Muscle of arm (tissue), 12 donors: ENCODE results near the gene ACAD8. TPM values are rescaled to one million over a fixed set of nuclear protein-coding genes. Genes with fewer than 3 reads are reported as not detected.
"Not testable (repeated sequence)": the region's sequence is repeated elsewhere in the genome, so short reads cannot be mapped to it uniquely, and the experiment has no call there.

Source experiments
- DNase-seq: peaks from one replicate; pipeline ENCODE4 v3.0.0-alpha.2; 2013
- polyA plus RNA-seq, 12 donors: library from polyadenylated mRNA; unstranded; fragments of 120-200 nt; gene quantifications; one replicate each; pipeline ENCODE4 v1.2.1, GENCODE V29; 2013; ENCODE audit not compliant: insufficient read length in 12 of 12

The ACAD8 gene
- polyA plus RNA-seq, 12 donors = 18.3 to 28.3 (median 20.8) TPM; not detected in 1

GRCh38 chr11:134264966-134265764 is 11.8 kb downstream of the ACAD8 start:
- DNase-seq = no peak

GRCh38 chr11:134266440-134266839 is 13.1 kb downstream of the ACAD8 start:
- no peak for DNase-seq

DNA sequence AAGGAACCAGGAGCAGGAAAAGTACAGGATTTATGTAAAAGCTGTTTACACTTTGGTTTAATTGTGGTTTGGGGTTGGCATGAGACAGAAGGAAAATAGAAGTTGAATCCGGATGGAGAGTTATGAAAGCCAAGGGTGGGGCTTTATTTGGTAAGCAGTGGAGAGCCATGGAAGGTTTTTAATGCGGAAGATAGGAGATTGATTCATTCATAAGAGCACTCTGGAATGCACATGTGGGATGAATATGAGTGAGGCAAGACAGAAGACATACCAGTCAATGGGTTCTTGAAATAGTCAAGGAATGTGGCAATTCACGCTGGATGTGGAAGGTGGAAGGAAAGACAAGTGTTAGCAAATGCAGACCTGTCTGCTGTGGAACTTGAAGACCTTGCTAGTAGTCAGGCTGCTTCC is 13.5 kb downstream of the ACAD8 start:
- DNase-seq = no peak

DNA sequence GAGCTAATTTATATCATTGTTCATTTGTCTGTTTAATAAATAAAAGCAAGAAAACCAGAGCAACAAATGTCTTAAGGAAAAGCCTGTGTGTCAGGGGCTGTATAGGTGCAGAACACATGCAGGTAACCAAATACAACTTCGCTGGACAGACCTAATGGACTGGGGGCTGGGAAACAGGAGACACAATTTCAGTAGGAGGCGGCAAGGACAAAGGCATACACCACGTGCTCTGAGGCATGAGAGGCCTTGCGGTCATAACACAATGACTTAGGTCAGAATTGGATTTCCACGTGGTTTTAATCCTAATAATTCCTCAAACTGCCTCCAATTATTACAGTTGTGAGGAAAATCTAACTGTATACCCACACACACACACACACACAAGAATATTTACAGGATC is 14.1 kb downstream of the ACAD8 start:
- no peak for DNase-seq

- DNase-seq = no peak
Measured at GRCh38 chr11:134267966-134268365, 14.6 kb downstream of the ACAD8 start.

- DNase-seq = no peak
Measured at GRCh38 chr11:134270250-134270714, 16.9 kb downstream of the ACAD8 start.

- DNase-seq = no peak
Measured at GRCh38 chr11:134271978-134272377, 18.6 kb downstream of the ACAD8 start.

DNA sequence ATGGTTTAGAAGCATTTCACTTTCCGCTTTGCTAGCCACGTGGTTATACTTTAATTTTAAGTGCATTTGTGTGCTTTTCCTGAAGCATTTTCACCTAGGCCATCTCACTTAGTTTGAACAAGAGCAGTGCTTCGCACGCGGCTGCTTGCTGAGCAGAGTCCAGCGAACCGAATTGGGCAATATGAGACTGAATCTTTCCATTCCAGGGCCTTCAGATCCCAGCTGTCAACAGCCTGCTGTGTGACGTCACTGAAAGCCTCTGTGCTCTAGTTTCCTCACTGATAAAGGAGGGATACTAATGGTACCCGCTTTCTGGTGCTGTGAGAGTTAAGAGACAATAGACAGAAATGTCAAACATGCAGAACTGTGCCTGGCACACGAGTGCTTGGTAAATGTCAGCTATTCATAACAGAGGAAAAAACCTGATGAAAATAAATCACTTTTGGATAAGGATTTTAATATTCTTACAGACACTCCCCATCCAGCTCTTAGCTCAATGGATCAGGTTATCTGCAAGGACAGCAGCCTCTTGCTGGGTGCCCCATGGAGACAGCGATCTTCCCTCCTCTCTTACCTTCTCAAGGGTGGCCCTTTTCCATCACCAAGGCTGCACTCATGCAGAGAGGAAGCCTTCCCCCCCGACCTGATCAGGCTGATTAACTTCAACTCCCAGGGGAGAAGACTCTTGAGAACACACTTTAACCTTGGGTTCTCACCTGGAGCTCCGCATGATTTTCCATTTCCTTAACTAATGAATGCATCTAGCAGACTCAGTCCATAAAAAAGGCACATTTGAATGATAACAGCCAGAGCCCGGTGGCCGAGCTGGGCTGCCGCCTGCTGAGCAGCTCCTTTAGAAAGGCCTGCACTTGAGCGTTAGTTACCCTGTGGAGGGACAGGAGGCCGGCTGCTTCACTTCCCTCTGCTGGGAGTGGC is 19.3 kb downstream of the ACAD8 start:
- no peak for DNase-seq

DNA sequence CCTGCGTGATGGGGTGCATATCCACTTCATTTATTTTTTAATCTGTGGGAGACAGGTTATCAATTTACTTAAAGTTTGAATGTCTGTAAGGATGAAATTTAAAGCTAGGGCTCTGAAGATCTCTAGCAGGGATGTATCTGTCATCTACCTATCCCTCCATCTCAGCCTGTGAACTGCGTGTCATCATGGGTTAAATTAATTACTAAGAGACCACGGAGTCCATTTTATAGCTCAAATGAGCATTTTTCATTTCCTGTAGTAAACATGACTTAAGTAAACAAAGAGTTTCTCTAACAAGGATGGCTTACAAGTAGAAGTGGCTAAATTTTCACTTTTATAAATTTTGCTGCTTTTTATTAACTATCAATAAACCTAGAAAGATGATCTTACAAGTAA is 19.9 kb downstream of the ACAD8 start:
- no peak for DNase-seq

DNA sequence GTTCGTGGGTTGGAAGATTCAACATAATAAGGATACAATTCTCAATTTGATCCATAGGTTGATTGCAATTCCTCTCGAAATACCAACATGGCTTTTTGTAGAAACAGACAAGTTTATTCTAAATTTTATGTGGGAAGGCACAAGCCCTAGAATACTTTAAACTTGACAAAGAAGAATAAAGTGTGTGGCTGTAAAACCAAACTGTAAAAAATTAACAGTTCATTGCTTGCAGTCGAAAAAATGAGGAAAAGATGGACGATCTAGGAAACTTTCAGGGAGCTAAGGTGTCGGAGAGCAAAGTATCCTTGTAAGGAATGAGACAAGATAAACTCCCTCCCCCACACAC is 21.8 kb downstream of the ACAD8 start:
- no peak for DNase-seq

DNA sequence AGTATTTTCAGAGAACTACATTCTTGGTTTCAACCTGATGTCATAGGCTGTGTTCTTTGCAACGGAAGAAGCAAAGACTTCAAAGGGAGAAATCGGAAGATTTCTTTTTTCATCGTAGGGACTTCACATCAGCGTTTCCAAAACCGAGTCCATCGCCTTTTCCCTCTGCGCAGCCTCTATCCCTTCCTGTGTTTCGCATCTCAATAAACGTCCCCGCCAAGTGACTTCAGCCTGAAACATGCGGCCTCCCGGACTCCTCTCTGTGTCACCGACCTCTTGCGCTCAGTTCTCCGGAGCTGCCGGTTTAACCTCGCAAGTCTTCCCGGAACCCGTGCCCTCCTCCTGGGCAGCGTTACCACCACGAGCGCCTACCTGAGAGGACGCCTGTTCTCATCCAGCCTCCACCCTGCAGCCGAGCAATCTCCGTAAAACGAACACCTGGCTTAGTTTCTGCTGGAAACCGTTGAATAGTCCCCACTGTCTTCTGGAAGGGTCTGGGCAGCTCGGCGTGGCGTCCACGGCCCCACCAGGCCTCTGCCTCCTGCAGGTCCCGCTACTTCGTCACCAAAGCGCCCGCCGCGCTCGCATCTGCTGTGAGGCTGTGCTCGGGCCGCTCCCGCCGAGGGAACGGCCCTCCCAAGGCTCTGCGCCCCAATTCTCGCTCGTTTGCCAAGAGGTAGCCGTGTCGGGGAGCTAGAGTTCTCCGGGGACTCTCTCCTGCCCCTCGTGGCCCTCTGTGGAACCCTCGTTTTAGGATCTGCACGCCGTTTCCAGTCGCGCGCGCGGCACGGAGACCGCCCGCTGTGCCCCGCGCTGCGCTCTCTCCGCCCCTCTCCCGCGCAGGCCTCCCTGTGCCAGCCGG is 22.4 kb downstream of the ACAD8 start, which contains the start of gene GLB1L3:
Gene GLB1L3, plus strand, starts transcription at position 846 of the 862 bp plus-strand sequence. CDS start 362 bp downstream, outside the sequence.
- DNase-seq = no peak

- DNase-seq = no peak
Measured at GRCh38 chr11:134276396-134277182, 23.2 kb downstream of the ACAD8 start.

DNA sequence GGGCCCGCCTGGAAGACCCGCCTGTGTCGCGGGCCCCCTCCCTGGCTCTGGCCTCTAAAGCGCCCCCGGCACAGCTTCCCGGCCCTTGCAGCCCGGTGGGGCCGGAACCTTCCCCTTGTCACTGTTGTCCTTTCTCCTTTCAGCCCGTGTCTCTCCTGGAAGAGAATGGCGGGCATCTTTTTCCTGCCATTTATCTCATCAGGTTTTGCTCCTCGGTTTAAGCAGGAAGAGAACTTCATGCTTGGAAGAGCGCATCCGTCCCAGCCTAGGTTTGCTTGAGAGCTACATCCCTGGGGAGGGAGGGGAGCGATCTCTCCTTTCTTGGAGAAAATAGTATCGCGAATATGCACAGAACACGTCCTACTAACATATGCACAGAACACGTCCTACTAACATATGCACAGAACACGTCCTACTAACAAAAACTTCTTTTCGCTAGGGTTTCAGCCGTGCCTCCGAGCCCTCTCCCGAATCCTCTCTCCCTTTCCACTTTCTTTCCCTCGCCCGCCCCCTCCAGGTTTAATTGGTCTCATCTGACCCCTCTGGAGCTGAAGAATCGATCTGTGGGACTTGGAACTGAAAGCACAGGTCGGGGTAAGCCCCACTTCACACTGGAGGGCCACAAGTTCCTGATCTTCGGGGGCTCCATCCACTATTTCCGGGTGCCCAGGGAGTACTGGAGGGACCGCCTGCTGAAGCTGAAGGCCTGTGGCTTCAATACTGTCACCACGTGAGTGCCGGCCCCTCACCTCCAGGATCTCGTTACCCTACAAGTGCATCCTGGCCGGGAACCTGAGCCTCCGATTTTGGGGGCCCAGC is 24.0 kb downstream of the ACAD8 start:
- DNase-seq = no peak

DNA sequence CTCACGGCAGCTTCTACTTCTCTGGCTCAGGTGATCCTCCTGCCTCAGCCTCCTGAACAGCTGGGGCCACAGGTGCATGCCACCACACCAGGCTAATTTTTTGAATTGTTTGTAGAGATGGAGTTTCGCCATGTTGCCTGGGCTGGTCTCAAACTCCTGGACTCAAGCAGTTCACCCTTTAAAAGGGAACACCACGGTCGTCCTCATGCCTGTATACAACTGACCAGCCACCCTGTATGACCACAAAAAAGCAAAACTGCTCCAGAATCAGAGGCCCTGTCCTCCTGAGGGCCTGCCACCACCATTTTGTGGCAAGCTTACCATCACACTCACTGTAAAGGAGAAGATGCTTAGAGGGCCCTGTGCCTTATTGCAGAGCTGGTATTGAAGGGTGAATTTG is 25.0 kb downstream of the ACAD8 start:
- DNase-seq = no peak

DNA sequence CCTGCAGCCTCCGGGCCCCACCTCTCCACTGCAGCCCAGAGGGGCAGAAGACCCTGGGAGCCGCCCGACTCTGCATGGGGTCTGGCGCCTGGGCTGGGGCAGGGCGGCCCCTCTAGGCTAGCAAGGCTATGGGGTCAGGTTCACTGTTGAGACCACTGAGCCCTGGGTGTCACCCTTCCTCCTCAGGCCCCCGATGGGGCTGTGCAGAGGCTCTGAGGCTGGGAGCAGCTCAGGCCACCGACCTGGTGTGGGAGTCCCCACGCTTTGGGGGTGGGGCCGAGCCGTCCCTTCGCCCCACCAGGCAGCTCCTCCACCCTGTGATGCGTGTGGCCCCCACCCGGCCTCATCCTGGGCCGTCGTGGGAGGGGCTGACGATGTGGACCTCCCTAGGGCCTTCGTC is 28.3 kb downstream of the ACAD8 start:
- DNase-seq = not testable (repeated sequence)

- no peak for DNase-seq
Measured at GRCh38 chr11:134282121-134283045, 29.0 kb downstream of the ACAD8 start.

DNA sequence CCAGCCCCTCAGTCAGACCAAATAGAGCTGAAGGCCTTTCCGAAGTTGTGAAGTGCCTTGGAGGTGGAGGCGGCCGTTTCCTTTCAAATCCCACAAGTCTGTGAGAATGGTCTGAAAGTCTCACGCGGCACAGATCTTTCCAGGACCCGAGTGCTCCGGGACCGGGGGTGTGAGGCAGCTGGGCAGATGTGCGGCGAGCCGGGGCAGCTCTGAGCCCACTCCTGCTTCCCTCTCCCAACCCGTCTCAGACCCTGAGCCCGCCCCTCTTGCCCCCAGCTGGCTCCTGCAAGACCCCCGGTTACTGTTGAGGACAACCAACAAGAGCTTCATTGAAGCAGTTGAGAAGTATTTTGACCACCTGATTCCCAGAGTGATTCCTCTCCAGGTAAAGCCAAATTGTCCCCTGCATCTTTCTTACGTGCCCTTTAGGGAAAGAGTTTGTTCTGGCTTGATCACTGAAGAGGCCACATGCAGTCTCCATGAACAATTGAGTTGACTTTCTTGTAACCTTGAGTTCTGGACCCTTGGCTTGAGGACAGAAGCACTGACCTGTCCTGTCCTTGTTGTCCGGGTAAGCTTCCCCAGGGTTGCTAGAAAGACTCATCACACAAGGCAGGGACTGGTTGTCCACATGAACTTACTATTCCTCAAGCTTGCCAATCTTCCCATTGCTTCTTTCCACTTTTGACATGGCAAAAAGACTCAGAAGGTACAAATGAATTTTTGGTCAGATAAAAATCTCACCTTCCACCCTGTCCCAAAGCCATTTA is 30.3 kb downstream of the ACAD8 start:
- no peak for DNase-seq

- not testable (repeated sequence) for DNase-seq
Measured at GRCh38 chr11:134284349-134284748, 31.0 kb downstream of the ACAD8 start.
